Nasal cavity respiratory epithelium epithelial cell of viscerocranial mucosa (primary cell): Measurements from ENCODE around the gene TENT5D. TPM values are rescaled to one million over a fixed set of nuclear protein-coding genes. Genes with fewer than 3 reads are reported as not detected.

Source experiments
- total RNA-seq: library from RNA; depleted of rRNA; stranded (reverse); fragments of >200 nt; gene quantifications from 2 replicates; pipeline ENCODE4 v1.2.3, GENCODE V29; 2014

The TENT5D gene
- total RNA-seq, result under 0.01 TPM in 1 of 2 replicates, not detected in the other

DNA sequence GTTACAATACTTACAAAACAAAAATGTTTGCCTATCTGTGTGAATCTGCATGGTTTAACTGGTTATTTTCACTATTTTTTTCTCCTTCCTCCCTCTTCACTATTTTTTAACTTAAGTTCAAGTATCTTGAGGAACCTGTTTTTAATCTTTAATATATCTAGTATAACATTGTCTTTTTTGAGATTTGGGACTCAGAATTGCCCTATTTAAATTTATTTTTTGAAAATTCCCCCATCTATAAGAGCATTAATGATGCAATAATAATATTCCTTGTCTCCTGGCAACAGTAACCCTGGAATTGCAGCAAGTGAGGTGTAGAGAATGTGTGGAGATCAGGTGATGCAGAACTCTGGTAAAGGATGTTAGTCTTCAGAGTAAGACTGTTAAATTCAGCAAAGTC is at the start of gene TENT5D:
Gene TENT5D (plus strand): TSS at position 301 of the 400 bp plus-strand sequence. CDS start 22,093 bp downstream, outside the sequence.

